HepG2 (cell line): Measurements from ENCODE around the gene CCDC57. TPM values are rescaled to one million over a fixed set of nuclear protein-coding genes. Genes with fewer than 3 reads are reported as not detected.

Source experiments
- AKAP8 ChIP-seq: sonication (generic); formaldehyde crosslinking; IDR thresholded peaks from 2 replicates; pipeline ENCODE4 v1.5.1; 2020; ENCODE audit warnings: mild to moderate bottlenecking, missing genetic modification reagents
- ESRRA ChIP-seq: sonication (generic); formaldehyde crosslinking; IDR thresholded peaks from 2 replicates; pipeline ENCODE4 v1.5.1; 2020; ENCODE audit warnings: mild to moderate bottlenecking, low read depth, missing genetic modification reagents
- JARID2 ChIP-seq: sonication (generic); formaldehyde crosslinking; IDR thresholded peaks from 2 replicates; pipeline ENCODE4 v1.8.1; 2023; ENCODE audit warnings: missing genetic modification reagents, inconsistent platforms; ENCODE audit not compliant: insufficient replicate concordance
- SP4 ChIP-seq: sonication (generic); formaldehyde crosslinking; IDR thresholded peaks from 2 replicates; pipeline ENCODE4 v1.8.1; 2023; ENCODE audit warnings: mild to moderate bottlenecking, missing genetic modification reagents
- ZFP36L2 ChIP-seq: sonication (generic); formaldehyde crosslinking; IDR thresholded peaks from 2 replicates; pipeline ENCODE4 v1.4.0; 2020; ENCODE audit warnings: missing genetic modification reagents
- ZIK1 ChIP-seq: sonication (generic); formaldehyde crosslinking; IDR thresholded peaks from 2 replicates; pipeline ENCODE4 v1.5.0; 2020; ENCODE audit warnings: mild to moderate bottlenecking, low read depth, missing genetic modification reagents, borderline replicate concordance
- ZNF326 ChIP-seq: sonication (generic); formaldehyde crosslinking; IDR thresholded peaks from 2 replicates; pipeline ENCODE4 v1.4.0; 2020; ENCODE audit warnings: missing genetic modification reagents, borderline replicate concordance
- ZNF746 ChIP-seq: sonication (generic); formaldehyde crosslinking; IDR thresholded peaks from 2 replicates; pipeline ENCODE4 v1.8.0; 2022; ENCODE audit warnings: mild to moderate bottlenecking, missing genetic modification reagents
- polyA plus RNA-seq, 8 experiments: library from polyadenylated mRNA; depleted of rRNA in 3 of 8; stranded (reverse) in 7 of 8; unstranded in 1 of 8; fragments of >200 nt; fragmentation: Illumina TruSeq in 4 of 8; extraction: Trizol in 4 of 8; gene quantifications; 2 replicates each; pipeline versions ENCODE4 v1.2.1 to v1.2.3, GENCODE V29; 2011 to 2016; ENCODE audit warnings: low read depth in 4 of 8, missing spikeins in 1 of 8, mixed read lengths in 1 of 8; ENCODE audit not compliant: insufficient read depth in 1 of 8
- total RNA-seq, 5 experiments: library from RNA; depleted of rRNA; stranded (reverse); fragments of >200 nt; fragmentation: Illumina TruSeq; extraction: Trizol; gene quantifications; 2 replicates each; pipeline ENCODE4 v1.2.3, GENCODE V29; 2016; ENCODE audit warnings: low read depth in 1 of 5
- TF ChIP-seq, protein P1 (sequence below): conservative IDR thresholded peaks from 2 replicates; pipeline ENCODE4 v1.6.1; 2018; ENCODE audit warnings: missing genetic modification reagents
- TF ChIP-seq, protein P2 (sequence below), 2 experiments: sonication (generic) in 1 of 2; formaldehyde crosslinking in 1 of 2; IDR thresholded peaks; 2 replicates each; pipeline versions ENCODE4 v1.4.0 to v1.6.1; 2016 to 2020; ENCODE audit warnings: borderline replicate concordance in 1 of 2, low read depth in 1 of 2, mild to moderate bottlenecking in 1 of 2, missing genetic modification reagents in 1 of 2
- TF ChIP-seq, protein P3 (sequence below): sonication (generic); formaldehyde crosslinking; IDR thresholded peaks from 2 replicates; pipeline ENCODE4 v1.4.0; 2020; ENCODE audit warnings: mild to moderate bottlenecking, missing genetic modification reagents
- TF ChIP-seq, protein P4 (sequence below): sonication (generic); formaldehyde crosslinking; IDR thresholded peaks from 2 replicates; pipeline ENCODE4 v1.5.0; 2020; ENCODE audit warnings: missing genetic modification reagents
- TF ChIP-seq, protein P5 (sequence below): sonication (generic); formaldehyde crosslinking; IDR thresholded peaks from 2 replicates; pipeline ENCODE4 v1.5.1; 2020; ENCODE audit warnings: mild to moderate bottlenecking, missing genetic modification reagents, borderline replicate concordance
- TF ChIP-seq, protein P6 (sequence below), 2 experiments: sonication (generic) in 1 of 2; formaldehyde crosslinking in 1 of 2; IDR thresholded peaks; 2 replicates each; pipeline versions ENCODE4 v1.4.0 to v1.6.1; 2018 to 2020; ENCODE audit warnings: missing genetic modification reagents in 2 of 2, borderline replicate concordance in 1 of 2, low read depth in 1 of 2, mild to moderate bottlenecking in 1 of 2, missing biosample characterization in 1 of 2

Gene CCDC57
- total and polyA plus RNA-seq, 2 of the 13 experiments (the other 11 are each of a cell fraction or from before 2014, with no cell fraction given), result 59.3 to 59.9 TPM

DNA sequence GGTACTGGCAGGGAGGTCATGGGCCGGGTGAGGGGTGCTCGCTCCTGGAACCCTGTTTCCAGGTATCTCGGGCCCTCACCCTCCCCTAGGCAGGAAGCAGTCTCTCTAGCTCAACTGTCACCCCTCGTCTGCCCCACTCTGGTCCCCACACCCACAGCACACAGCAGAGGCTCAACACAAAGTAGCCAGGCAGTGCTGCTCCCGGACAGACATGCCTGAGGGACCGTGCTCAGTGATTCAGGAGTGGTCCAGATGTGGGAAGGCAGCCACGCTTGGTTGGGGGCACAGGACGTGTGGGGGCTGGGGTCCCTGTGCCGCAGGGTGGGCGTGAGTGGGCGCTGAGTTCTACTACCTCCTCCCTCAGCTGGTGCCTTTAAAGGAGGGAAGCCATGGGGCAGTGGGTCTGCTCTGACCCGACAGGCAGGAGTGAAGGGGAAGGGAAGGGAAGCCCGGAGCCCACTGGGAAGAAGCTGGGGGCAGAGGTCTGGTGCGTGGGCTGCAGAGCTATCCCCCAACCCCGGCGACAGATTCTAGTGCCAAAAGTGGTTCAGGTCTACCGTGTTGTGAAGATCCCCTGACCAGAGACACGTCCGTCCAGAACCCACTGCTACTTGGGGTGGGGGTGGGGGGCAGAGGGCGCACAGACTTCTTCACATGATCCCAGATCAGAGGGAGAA lies 28.0 kb upstream of the CCDC57 start (continued):
- TF ChIP-seq, protein P1, sequence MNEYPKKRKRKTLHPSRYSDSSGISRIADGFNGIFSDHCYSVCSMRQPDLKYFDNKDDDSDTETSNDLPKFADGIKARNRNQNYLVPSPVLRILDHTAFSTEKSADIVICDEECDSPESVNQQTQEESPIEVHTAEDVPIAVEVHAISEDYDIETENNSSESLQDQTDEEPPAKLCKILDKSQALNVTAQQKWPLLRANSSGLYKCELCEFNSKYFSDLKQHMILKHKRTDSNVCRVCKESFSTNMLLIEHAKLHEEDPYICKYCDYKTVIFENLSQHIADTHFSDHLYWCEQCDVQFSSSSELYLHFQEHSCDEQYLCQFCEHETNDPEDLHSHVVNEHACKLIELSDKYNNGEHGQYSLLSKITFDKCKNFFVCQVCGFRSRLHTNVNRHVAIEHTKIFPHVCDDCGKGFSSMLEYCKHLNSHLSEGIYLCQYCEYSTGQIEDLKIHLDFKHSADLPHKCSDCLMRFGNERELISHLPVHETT, result no peak
- no peak for TF ChIP-seq ZIK1 (CRISPR knock-in tag)
- no peak for TF ChIP-seq JARID2 (CRISPR knock-in tag)
- TF ChIP-seq, protein P2, sequence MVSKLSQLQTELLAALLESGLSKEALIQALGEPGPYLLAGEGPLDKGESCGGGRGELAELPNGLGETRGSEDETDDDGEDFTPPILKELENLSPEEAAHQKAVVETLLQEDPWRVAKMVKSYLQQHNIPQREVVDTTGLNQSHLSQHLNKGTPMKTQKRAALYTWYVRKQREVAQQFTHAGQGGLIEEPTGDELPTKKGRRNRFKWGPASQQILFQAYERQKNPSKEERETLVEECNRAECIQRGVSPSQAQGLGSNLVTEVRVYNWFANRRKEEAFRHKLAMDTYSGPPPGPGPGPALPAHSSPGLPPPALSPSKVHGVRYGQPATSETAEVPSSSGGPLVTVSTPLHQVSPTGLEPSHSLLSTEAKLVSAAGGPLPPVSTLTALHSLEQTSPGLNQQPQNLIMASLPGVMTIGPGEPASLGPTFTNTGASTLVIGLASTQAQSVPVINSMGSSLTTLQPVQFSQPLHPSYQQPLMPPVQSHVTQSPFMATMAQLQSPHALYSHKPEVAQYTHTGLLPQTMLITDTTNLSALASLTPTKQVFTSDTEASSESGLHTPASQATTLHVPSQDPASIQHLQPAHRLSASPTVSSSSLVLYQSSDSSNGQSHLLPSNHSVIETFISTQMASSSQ (IDR thresholded peaks at IDR 0.05; ENCODE audit: low read depth), result no peak; the same call in 1 of the 2 replicates
- TF ChIP-seq, protein P2 (CRISPR knock-in tag; IDR thresholded peaks at IDR 0.05; ENCODE audit: borderline replicate concordance), result peak; percentile 14; the same call in 1 of the 2 replicates
- TF ChIP-seq, protein P3, sequence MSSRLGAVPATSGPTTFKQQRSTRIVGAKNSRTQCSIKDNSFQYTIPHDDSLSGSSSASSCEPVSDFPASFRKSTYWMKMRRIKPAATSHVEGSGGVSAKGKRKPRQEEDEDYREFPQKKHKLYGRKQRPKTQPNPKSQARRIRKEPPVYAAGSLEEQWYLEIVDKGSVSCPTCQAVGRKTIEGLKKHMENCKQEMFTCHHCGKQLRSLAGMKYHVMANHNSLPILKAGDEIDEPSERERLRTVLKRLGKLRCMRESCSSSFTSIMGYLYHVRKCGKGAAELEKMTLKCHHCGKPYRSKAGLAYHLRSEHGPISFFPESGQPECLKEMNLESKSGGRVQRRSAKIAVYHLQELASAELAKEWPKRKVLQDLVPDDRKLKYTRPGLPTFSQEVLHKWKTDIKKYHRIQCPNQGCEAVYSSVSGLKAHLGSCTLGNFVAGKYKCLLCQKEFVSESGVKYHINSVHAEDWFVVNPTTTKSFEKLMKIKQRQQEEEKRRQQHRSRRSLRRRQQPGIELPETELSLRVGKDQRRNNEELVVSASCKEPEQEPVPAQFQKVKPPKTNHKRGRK, result no peak
- TF ChIP-seq ZNF746 (CRISPR knock-in tag), result no peak
- TF ChIP-seq, protein P4, sequence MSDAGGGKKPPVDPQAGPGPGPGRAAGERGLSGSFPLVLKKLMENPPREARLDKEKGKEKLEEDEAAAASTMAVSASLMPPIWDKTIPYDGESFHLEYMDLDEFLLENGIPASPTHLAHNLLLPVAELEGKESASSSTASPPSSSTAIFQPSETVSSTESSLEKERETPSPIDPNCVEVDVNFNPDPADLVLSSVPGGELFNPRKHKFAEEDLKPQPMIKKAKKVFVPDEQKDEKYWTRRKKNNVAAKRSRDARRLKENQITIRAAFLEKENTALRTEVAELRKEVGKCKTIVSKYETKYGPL (CRISPR knock-in tag), result no peak
- peak; percentile 82; the same call in 1 of the 2 replicates for TF ChIP-seq ZFP36L2
- TF ChIP-seq SP4 (CRISPR knock-in tag), result no peak
- TF ChIP-seq, protein P5, sequence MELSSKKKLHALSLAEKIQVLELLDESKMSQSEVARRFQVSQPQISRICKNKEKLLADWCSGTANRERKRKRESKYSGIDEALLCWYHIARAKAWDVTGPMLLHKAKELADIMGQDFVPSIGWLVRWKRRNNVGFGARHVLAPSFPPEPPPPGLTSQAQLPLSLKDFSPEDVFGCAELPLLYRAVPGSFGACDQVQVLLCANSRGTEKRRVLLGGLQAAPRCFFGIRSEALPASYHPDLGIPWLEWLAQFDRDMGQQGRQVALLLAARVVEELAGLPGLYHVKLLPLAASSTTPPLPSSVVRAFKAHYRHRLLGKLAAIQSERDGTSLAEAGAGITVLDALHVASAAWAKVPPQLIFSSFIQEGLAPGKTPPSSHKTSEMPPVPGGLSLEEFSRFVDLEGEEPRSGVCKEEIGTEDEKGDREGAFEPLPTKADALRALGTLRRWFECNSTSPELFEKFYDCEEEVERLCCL (CRISPR knock-in tag), result peak; percentile 83
- peak; percentile 97; the same call in 1 of the 2 replicates for TF ChIP-seq ZNF326
- TF ChIP-seq ESRRA (CRISPR knock-in tag), result peak; percentile 17; the same call in 1 of the 2 replicates
- peak; percentile 99 for TF ChIP-seq AKAP8 (CRISPR knock-in tag)
- TF ChIP-seq, protein P6, sequence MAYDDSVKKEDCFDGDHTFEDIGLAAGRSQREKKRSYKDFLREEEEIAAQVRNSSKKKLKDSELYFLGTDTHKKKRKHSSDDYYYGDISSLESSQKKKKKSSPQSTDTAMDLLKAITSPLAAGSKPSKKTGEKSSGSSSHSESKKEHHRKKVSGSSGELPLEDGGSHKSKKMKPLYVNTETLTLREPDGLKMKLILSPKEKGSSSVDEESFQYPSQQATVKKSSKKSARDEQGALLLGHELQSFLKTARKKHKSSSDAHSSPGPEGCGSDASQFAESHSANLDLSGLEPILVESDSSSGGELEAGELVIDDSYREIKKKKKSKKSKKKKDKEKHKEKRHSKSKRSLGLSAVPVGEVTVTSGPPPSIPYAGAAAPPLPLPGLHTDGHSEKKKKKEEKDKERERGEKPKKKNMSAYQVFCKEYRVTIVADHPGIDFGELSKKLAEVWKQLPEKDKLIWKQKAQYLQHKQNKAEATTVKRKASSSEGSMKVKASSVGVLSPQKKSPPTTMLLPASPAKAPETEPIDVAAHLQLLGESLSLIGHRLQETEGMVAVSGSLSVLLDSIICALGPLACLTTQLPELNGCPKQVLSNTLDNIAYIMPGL (CRISPR knock-in tag; IDR thresholded peaks at IDR 0.05; ENCODE audit: borderline replicate concordance in 1 of 2, low read depth in 1 of 2), result 0 out of 4 replicates have a peak, but pooled peaks of 1 of the 2 experiments have one; percentile 21
